HG02642 (cell line): ENCODE data around the gene NELL2.

Experiments used
- ATAC-seq: cut with Tn5 transposase; IDR thresholded peaks from one replicate; pipeline ENCODE4 v1.9.1; 2021; ENCODE audit warnings: mild to moderate bottlenecking; ENCODE audit not compliant: unreplicated experiment, poor library complexity

NELL2 gene

GRCh38 chr12:44503329-44503728, 372.8 kb downstream of the NELL2 start:
- ATAC-seq: no peak

DNA sequence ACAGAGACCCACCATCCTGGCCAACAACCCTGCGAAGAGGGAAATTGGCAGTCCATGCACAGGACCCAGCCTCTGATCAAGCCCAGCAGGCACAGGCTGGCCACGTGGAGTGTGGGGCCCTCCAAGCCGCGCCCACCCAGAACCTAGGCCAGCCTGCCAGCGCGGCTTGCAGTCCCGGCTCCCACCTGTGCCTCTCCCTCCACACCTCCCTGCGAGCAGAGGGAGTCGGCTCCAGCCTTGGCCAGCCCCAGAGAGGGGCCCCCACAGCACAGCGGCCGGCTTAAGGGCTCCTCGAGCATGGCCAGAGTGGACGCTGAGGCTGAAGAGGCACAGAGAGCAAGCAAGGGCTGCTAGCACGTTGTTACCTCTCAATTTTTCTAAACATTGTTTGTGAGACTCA, 373.4 kb downstream of the NELL2 start:
- ATAC-seq: no peak

DNA sequence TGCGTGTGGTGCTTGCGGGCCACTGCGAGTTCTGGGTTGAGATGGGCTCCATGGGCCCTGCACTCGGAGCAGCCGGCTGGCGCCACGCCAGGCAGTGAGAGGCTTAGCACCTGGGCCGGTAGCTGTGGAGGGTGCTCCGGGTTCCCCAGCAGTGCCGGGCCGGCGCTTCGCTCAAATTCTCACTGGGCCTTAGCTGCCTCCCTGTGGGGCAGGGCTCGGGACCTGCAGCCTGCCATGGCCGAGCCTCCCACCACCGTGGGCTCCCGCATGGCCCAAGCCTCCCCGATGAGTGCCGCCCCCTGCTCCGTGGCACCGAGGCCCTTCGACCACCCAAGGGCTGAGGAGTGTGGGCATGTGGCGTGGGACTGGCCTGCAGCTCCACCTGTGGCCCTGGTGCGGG, 375.7 kb downstream of the NELL2 start:
- no peak for ATAC-seq

DNA sequence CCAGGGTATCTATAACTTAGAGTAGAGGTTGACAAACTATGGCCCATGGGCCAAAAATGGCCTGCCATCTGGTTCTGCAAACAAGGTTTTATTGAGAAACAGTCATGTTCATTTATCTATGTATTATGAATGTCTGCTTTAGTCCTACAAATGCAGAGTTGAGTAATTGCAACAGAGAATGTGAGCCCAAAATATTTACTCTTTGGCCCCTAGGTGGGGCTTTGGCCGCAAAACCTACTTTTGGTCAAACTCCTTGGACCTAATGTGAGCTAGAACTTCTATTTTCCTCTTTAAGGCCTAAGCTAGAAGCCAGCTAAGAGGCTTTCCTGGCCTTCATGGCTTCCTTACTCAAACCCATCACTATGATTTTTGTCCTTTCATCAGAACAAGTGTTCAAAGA, 379.1 kb downstream of the NELL2 start:
- ATAC-seq: no peak

- no peak for ATAC-seq
These were observed 385.9 kb downstream of the NELL2 start for GRCh38 chr12:44490181-44490580.

- ATAC-seq: no peak
These were observed 387.9 kb downstream of the NELL2 start for GRCh38 chr12:44488180-44488579.

- ATAC-seq: no peak
These were observed 391.3 kb downstream of the NELL2 start for GRCh38 chr12:44484862-44485261.

- ATAC-seq: no peak
These were observed 398.7 kb downstream of the NELL2 start for GRCh38 chr12:44477331-44477980.

DNA sequence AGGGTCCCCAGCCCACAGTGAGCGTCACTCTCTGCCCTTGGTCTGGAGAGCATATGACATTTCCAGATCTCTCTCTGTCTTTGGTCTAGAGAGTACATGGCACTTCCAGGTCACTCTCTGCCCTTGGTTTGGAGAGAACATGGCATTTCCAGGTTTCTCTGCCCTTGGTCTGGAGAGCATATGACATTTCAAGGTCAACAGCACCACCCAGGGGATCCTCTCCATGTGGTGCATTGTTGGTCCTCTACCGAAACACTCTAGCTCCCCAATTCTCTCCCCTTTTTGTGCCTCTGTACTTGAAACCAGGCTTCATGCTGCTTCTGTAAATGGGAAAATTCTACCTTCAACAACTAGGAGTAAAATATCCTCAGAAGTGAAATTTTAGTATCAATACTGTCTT, 399.4 kb downstream of the NELL2 start:
- ATAC-seq: no peak

DNA sequence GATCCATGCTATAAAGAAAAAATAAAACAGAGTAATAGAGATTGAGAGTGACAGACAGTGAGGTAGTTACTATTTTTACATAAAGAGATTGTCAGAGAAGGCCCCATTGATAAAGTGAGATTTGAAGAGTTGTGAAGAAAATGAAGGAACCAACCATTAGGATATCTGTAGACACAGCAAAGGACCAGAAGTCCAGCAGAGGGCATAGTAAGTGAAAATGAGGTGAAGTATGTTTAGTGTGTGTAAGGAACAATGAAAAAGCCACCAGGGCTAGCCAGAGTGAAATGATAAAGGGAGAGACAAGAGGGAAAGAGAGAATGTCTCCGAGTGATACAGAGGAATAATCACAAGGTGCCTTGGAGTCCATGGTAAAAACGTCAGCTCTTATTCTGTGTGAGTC, 411.0 kb downstream of the NELL2 start:
- ATAC-seq: no peak

- no peak for ATAC-seq
These were observed 411.9 kb downstream of the NELL2 start for GRCh38 chr12:44464180-44464579.

GRCh38 chr12:44462729-44463128, 413.4 kb downstream of the NELL2 start:
- ATAC-seq: no peak

DNA sequence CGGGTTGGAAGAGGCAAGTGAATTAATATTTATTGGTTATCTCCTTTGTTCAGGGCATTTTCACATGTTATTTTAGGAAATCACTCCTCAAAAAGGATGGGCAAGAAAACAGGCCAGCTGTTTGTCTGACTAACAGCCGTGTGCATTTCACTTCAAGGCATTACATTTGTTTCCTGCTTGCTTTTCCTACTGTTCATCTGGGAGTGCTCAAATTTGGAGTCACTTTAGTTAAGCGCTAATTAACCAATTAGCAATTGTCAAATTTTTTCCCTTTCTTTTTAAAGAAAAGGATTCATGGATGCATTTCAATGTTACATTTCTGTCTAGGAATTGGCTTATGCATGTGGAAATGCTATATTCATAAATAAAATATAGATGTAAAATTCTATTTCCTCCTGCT, 415.9 kb downstream of the NELL2 start:
- no peak for ATAC-seq

DNA sequence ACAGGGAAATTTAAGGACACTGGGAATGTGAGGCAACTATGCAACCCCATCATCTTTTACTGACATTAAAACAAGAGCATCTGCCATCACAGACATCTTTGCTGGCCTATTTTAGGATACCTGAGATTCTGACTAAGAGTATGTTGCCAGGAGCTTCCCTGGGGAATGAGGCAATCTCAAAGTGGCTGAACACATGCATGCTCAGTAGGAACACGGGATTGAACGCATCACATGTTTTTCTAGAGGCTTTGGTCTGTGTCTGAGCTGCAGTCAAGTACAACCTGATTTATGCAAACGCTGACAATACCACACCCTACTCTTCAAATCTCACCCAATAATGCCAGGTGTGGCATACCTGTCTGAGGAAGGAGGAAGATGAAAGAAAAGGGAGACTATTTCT, 416.5 kb downstream of the NELL2 start:
- ATAC-seq: no peak
